Lower leg skin (tissue), 4 donors: Measurements from ENCODE around the gene GRIN2A. TPM values are rescaled to one million over a fixed set of nuclear protein-coding genes. Genes with fewer than 3 reads are reported as not detected.

Experiments used
- DNase-seq, 2 donors: peaks; one replicate each; pipeline ENCODE4 v3.0.0-alpha.2; 2019; ENCODE audit warnings: low spot score in 2 of 2
- H3K4me3 ChIP-seq: fragments of 200-600 bp; sonication (generic); 2 replicates; pipeline ENCODE4 v1.5.1; 2017; ENCODE audit warnings: mild to moderate bottlenecking, low read depth; ENCODE audit not compliant: poor library complexity, severe bottlenecking
- CTCF ChIP-seq, 3 donors: fragments of 450-650 bp; IDR thresholded peaks; one replicate each; pipeline ENCODE4 v1.5.1; 2016; ENCODE audit warnings: antibody characterized with exemption in 3 of 3, mild to moderate bottlenecking in 3 of 3, moderate library complexity in 2 of 3
- POLR2A ChIP-seq, 2 donors: fragments of 450-650 bp; IDR thresholded peaks; one replicate each; pipeline ENCODE4 v1.6.1; 2016 to 2017; ENCODE audit warnings: antibody characterized with exemption in 2 of 2, mild to moderate bottlenecking in 1 of 2, moderate library complexity in 1 of 2
- WGBS, 2 donors: methylation state at CpG; one replicate each; pipeline ENCODE4 v1.1.5; 2018; 5-methylcytosine and 5-hydroxymethylcytosine counted together
- intact Hi-C: fragments of 100-400 bp; cut with DNase I; formaldehyde crosslinking; loops from one replicate; pipeline ENCODE4 v1.15.0; 2023; ENCODE audit warnings: low total_unique reads
- total RNA-seq, 4 donors: library from RNA; depleted of rRNA; stranded (reverse); fragments of >200 nt; gene quantifications; one replicate each; pipeline ENCODE4 v1.1.0, GENCODE V29; 2016

GRIN2A gene
- total RNA-seq, 4 donors from 2014 or later = 0.30 to 1.7 (median 0.73) TPM

- H3K4me3 ChIP-seq = no peak overlapping the region
- TF ChIP-seq POLR2A (IDR thresholded peaks at IDR 0.05) (no peak), CTCF (IDR thresholded peaks at IDR 0.05) (no peak)
- WGBS, 2 donors = 72 to 74% methylated on average over 5 of the region's 5 CpGs
- DNase-seq = no peak
- intact Hi-C loops = no loop called here
These were observed 249.1 kb downstream of the GRIN2A start for GRCh38 chr16:9932919-9933653.

- no peak for DNase-seq
- intact Hi-C loops = no loop called here
- TF ChIP-seq POLR2A (IDR thresholded peaks at IDR 0.05) (no peak), CTCF (IDR thresholded peaks at IDR 0.05) (no peak)
- WGBS, 2 donors = 86 to 92% methylated on average over 1 of the region's 1 CpG
- no peak overlapping the region for H3K4me3 ChIP-seq
These were observed 250.2 kb downstream of the GRIN2A start for GRCh38 chr16:9932000-9932399.

DNA sequence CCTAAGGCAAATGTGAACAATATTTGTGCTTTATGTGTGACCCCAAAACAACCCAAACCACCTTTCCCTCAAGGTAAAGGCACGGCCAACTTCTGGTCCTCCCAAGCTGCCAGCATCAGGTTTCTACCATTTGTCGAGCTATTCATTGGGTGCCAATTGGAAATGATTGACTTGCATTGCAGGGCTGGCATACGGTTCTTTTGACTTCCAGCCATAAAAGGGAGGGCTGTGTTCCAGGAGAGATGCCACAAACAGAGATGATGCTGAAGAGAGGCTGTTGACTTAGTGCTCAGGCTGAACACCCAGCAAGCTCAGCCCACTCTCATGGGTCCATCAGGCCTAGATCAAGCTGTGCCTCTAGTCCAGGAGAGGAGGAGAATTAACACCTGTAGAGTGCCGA is 252.4 kb downstream of the GRIN2A start:
- 45 to 49% methylated on average over 4 of the region's 4 CpGs for WGBS, 2 donors
- no peak for TF ChIP-seq POLR2A (IDR thresholded peaks at IDR 0.05)
- TF ChIP-seq CTCF (IDR thresholded peaks at IDR 0.05) = no peak
- DNase-seq = no peak
- intact Hi-C loops = no loop called here
- H3K4me3 ChIP-seq = no peak overlapping the region

- intact Hi-C loops = no loop called here
- TF ChIP-seq POLR2A (IDR thresholded peaks at IDR 0.05) = no peak
- TF ChIP-seq CTCF (IDR thresholded peaks at IDR 0.05) = no peak
- H3K4me3 ChIP-seq = no peak overlapping the region
- no peak for DNase-seq
These were observed 252.9 kb downstream of the GRIN2A start for GRCh38 chr16:9929313-9929712.

DNA sequence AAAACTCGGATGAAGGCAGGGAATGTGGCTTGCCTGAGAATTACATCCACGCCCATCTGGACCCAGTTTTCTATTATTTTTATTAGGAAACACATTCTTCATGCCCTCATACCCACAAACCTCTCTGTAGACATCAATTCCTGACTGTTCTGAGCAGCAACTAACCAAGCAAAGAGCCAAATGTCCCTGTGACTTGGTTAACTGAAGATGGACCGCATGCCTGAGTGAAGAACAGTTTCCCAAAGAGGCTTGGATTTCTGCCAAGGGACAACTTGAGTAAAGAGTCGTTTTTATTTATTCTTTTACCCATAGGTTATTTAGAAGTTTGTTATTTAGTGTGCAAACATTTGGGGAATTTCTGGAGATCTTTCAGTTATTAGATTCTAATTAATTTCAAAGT is 259.8 kb downstream of the GRIN2A start:
- no peak for TF ChIP-seq POLR2A (IDR thresholded peaks at IDR 0.05)
- no peak for TF ChIP-seq CTCF (IDR thresholded peaks at IDR 0.05)
- no peak for DNase-seq
- WGBS, 2 donors = 38 to 48% methylated on average over 4 of the region's 4 CpGs
- no peak overlapping the region for H3K4me3 ChIP-seq
- intact Hi-C loops = no loop called here

- WGBS, 2 donors = 51 to 65% methylated on average over 1 of the region's 1 CpG
- TF ChIP-seq CTCF (IDR thresholded peaks at IDR 0.05) = no peak
- no peak for TF ChIP-seq POLR2A (IDR thresholded peaks at IDR 0.05)
- DNase-seq = no peak
- H3K4me3 ChIP-seq = no peak overlapping the region
- intact Hi-C loops = no loop called here
These were observed 260.2 kb downstream of the GRIN2A start for GRCh38 chr16:9921997-9922396.
